ENCODE data around the gene TRIM71.

Gene TRIM71

DNA sequence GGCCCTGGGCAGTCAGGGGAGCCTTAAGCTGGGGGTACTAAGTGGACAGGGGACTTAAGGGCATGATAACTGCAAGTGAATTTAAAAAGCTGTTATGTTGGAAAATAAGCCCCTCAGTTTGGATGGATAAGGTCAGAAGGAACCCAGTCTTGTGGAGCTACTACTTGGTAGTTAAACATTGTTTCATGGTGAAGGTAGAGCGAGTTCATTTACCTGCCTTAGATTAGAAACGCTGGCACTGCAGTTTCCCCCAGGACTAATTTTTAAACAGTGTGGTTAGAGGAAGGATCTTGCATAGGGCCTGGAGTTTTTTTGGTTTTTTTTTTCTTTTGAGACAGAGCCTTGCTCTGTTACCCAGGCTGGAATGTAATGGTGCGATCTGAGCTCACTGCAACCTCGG, 31.2 kb downstream of the TRIM71 start:
- Histone ChIP-seq H3K9ac (ENCODE audit: low read length) (no peak overlapping the region), H3K4me1 (ENCODE audit: control insufficient read depth, insufficient read depth, low read length) (no peaks in the 10 kb centered on the region), H3K36me3 (ENCODE audit: control insufficient read depth, insufficient read depth, low read length) (no peaks in the 10 kb centered on the region), H3K27ac (ENCODE audit: low read depth, low read length) (no peak overlapping the region), H3K4me3 (ENCODE audit: low read length) (no peak overlapping the region), H3K27me3 (ENCODE audit: control insufficient read depth, insufficient read depth, low read length) (no peaks in the 10 kb centered on the region)

GRCh38 chr3:32850226-32850625, 32.4 kb downstream of the TRIM71 start:
- Histone ChIP-seq H3K4me1 (ENCODE audit: control insufficient read depth, insufficient read depth, low read length) (no peaks in the 10 kb centered on the region), H3K9ac (ENCODE audit: low read length) (no peak overlapping the region), H3K27ac (ENCODE audit: low read depth, low read length) (no peak overlapping the region), H3K36me3 (ENCODE audit: control insufficient read depth, insufficient read depth, low read length) (no peaks in the 10 kb centered on the region), H3K4me3 (ENCODE audit: low read length) (no peak overlapping the region), H3K27me3 (ENCODE audit: control insufficient read depth, insufficient read depth, low read length) (no peaks in the 10 kb centered on the region)

DNA sequence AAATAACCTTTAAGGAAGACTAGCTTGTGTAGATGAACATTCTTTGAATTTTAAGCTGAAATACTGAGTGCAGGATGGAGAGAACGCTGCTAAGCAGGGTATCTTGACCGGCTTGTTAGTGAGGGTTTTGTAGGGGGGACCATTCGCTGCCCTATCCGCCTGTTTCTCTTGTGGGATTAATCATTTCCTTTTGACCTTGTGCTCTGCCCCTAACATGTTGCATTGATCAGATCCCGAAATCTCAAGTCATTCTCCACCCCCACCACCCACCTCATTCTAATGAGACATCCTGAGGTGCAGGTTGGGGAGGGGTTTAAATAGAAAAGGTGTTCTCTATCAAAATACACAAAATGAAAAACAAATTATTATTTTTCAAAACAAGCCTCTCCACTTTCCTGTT, 32.8 kb downstream of the TRIM71 start:
- Histone ChIP-seq H3K4me1 (ENCODE audit: control insufficient read depth, insufficient read depth, low read length) (no peaks in the 10 kb centered on the region), H3K27me3 (ENCODE audit: control insufficient read depth, insufficient read depth, low read length) (no peaks in the 10 kb centered on the region), H3K4me3 (ENCODE audit: low read length) (no peak overlapping the region), H3K36me3 (ENCODE audit: control insufficient read depth, insufficient read depth, low read length) (no peaks in the 10 kb centered on the region), H3K27ac (ENCODE audit: low read depth, low read length) (no peak overlapping the region), H3K9ac (ENCODE audit: low read length) (no peak overlapping the region)

DNA sequence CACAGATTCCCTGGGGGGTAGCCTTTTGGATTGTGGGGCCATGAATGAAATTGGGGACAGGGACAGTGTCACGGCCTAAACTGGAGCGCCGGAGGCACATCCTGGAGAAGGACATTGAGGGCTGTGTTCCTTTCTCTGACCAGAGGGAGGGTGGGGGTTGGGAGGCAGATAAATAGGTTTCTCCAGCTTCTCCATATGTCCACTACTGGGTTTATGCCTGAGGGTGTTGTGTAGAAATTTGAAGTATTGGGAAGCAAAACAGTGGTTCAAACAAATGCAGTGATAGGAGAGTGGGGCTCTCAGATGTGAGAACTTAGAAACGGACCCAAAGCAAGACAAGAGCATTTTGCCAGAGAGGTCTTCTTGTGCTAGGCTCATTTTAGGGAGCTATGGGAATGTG, 34.3 kb downstream of the TRIM71 start:
- Histone ChIP-seq H3K4me1 (ENCODE audit: control insufficient read depth, insufficient read depth, low read length) (no peaks in the 10 kb centered on the region), H3K4me3 (ENCODE audit: low read length) (no peak overlapping the region), H3K36me3 (ENCODE audit: control insufficient read depth, insufficient read depth, low read length) (no peaks in the 10 kb centered on the region), H3K27ac (ENCODE audit: low read depth, low read length) (no peak overlapping the region), H3K27me3 (ENCODE audit: control insufficient read depth, insufficient read depth, low read length) (no peaks in the 10 kb centered on the region), H3K9ac (ENCODE audit: low read length) (no peak overlapping the region)

GRCh38 chr3:32855350-32855953, 37.7 kb downstream of the TRIM71 start:
- H3K36me3 ChIP-seq (ENCODE audit: control insufficient read depth, insufficient read depth, low read length) = no peaks in the 10 kb centered on the region
- H3K27me3 ChIP-seq (ENCODE audit: control insufficient read depth, insufficient read depth, low read length) = no peaks in the 10 kb centered on the region
- no peak overlapping the region for H3K27ac ChIP-seq (ENCODE audit: low read depth, low read length)
- H3K4me3 ChIP-seq (ENCODE audit: low read length) = no peak overlapping the region
- no peak overlapping the region for H3K9ac ChIP-seq (ENCODE audit: low read length)
- H3K4me1 ChIP-seq (ENCODE audit: control insufficient read depth, insufficient read depth, low read length) = no peaks in the 10 kb centered on the region

- Histone ChIP-seq H3K4me1 (ENCODE audit: control insufficient read depth, insufficient read depth, low read length) (no peaks in the 10 kb centered on the region), H3K4me3 (ENCODE audit: low read length) (no peak overlapping the region), H3K27me3 (ENCODE audit: control insufficient read depth, insufficient read depth, low read length) (no peaks in the 10 kb centered on the region), H3K9ac (ENCODE audit: low read length) (no peak overlapping the region), H3K36me3 (ENCODE audit: control insufficient read depth, insufficient read depth, low read length) (no peaks in the 10 kb centered on the region), H3K27ac (ENCODE audit: low read depth, low read length) (no peak overlapping the region)
These were observed 38.6 kb downstream of the TRIM71 start for GRCh38 chr3:32856355-32856889.

DNA sequence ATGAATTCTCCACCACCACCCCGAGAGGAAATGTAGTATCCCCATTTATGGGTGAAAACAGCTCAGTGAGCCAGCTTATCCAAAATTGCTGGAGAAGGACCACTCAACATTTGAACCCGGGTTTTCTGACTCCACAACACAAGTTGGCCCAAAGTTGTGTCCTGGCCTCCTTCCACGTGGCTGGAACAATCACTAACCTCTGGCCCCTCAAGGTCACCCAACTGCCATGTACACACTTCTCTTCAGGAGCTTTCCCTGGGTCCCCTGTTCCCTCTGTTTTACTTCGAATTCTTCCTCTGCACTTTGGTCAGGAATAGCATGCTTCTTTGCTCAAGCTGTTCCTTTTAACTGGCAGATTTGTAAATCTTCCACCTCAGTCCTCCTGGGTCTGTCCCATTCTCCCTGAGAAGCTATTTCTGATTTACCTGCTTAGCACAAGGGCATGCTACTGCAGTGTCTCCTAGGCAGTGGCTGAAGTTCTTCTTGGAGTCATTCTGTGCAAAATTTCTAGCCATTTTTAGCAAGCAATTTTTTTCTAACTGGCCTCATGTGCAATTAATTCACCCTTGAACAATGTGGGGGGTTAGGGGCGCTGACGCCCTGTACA, 39.2 kb downstream of the TRIM71 start:
- Histone ChIP-seq H3K4me3 (ENCODE audit: low read length) (no peak overlapping the region), H3K27ac (ENCODE audit: low read depth, low read length) (no peak overlapping the region), H3K36me3 (ENCODE audit: control insufficient read depth, insufficient read depth, low read length) (no peaks in the 10 kb centered on the region), H3K4me1 (ENCODE audit: control insufficient read depth, insufficient read depth, low read length) (no peaks in the 10 kb centered on the region), H3K9ac (ENCODE audit: low read length) (no peak overlapping the region), H3K27me3 (ENCODE audit: control insufficient read depth, insufficient read depth, low read length) (no peaks in the 10 kb centered on the region)

DNA sequence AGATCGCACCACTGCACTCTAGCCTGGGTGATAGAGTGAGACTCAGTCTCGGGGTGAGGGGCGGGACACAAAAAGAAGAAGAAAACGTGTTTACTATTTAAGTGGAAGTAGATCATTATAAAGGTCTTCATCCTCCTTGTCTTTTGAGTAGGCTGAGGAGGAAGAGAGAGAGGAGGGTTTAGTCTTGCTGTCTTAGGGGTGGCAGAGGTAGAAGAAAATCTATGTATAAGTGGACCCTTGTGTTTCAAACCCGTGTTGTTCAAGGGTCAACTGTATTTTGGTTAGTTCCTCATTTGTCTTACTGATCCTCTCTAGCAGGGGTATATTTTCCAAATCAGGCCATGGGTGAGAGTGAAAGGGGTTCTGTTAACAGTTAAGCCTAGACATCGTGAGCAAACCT, 40.1 kb downstream of the TRIM71 start:
- H3K4me1 ChIP-seq (ENCODE audit: control insufficient read depth, insufficient read depth, low read length) = no peaks in the 10 kb centered on the region

DNA sequence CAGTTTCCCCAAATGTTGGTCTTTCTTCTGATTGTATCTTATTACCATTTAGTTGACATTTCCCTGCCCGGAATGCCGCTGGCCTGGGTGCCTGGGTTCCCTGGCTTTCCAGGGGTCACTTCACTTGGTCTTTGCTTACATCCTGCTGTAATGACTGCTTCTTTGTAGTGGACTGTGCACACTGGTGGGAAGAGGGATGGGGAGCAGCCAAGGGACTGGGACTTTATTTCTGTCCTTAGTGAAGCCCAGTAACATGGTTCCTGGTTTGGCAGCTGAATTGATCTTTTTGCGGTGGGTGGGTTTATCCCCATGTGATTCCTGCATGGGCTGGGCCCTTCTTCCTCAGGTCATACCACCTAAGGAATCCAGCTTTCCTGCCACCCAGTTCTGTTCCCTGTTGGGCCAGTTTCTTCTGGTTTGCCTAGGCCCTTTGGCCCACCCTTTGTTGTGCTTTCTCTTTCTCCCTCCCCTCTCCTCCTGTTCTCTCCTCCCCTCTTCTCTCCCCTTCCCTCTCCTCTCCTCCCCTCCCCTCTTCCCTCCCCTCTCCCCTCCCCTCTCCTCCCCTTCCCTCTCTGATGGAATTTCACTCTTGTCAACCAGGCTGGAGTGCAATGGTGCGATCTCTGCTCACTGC, 41.9 kb downstream of the TRIM71 start:
- Histone ChIP-seq H3K27me3 (ENCODE audit: control insufficient read depth, insufficient read depth, low read length) (no peaks in the 10 kb centered on the region), H3K4me1 (ENCODE audit: control insufficient read depth, insufficient read depth, low read length) (no peaks in the 10 kb centered on the region), H3K4me3 (ENCODE audit: low read length) (no peak overlapping the region), H3K36me3 (ENCODE audit: control insufficient read depth, insufficient read depth, low read length) (no peaks in the 10 kb centered on the region), H3K27ac (ENCODE audit: low read depth, low read length) (no peak overlapping the region), H3K9ac (ENCODE audit: low read length) (no peak overlapping the region)

More for the DNA sequence above, 40.1 kb downstream of the TRIM71 start:
- no peaks in the 10 kb centered on the region for H3K36me3 ChIP-seq (ENCODE audit: control insufficient read depth, insufficient read depth, low read length)
- no peak overlapping the region for H3K27ac ChIP-seq (ENCODE audit: low read depth, low read length)
- no peak overlapping the region for H3K4me3 ChIP-seq (ENCODE audit: low read length)
- no peaks in the 10 kb centered on the region for H3K27me3 ChIP-seq (ENCODE audit: control insufficient read depth, insufficient read depth, low read length)
- no peak overlapping the region for H3K9ac ChIP-seq (ENCODE audit: low read length)

GRCh38 chr3:32860499-32860898, 42.7 kb downstream of the TRIM71 start:
- no peak overlapping the region for H3K9ac ChIP-seq (ENCODE audit: low read length)
- H3K27ac ChIP-seq (ENCODE audit: low read depth, low read length) = no peak overlapping the region
- H3K36me3 ChIP-seq (ENCODE audit: control insufficient read depth, insufficient read depth, low read length) = no peaks in the 10 kb centered on the region
- H3K4me1 ChIP-seq (ENCODE audit: control insufficient read depth, insufficient read depth, low read length) = no peaks in the 10 kb centered on the region
- H3K27me3 ChIP-seq (ENCODE audit: control insufficient read depth, insufficient read depth, low read length) = no peaks in the 10 kb centered on the region
- H3K4me3 ChIP-seq (ENCODE audit: low read length) = no peak overlapping the region

DNA sequence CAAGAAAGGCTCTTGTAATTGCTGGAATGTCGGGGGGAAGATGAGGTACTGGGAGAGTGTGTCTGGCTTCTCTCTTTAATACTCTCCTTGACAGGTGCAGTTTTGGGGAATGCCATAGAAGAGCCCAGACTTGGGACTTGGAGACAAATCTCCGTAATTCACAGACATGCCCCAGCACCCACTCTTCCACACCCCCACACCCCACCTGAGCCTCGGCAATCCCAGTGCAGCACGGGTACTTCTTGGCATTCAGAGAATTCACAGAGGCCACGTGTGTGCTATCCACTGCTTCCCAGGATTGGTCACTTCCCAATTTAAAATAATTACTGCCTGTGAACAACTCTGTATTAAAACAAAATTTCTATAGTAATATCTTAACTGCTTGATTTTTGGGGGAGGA, 43.9 kb downstream of the TRIM71 start:
- no peaks in the 10 kb centered on the region for H3K36me3 ChIP-seq (ENCODE audit: control insufficient read depth, insufficient read depth, low read length)
- H3K9ac ChIP-seq (ENCODE audit: low read length) = no peak overlapping the region
- no peak overlapping the region for H3K27ac ChIP-seq (ENCODE audit: low read depth, low read length)
- no peak overlapping the region for H3K4me3 ChIP-seq (ENCODE audit: low read length)
- no peaks in the 10 kb centered on the region for H3K4me1 ChIP-seq (ENCODE audit: control insufficient read depth, insufficient read depth, low read length)
- no peaks in the 10 kb centered on the region for H3K27me3 ChIP-seq (ENCODE audit: control insufficient read depth, insufficient read depth, low read length)

GRCh38 chr3:32862247-32862935, 44.6 kb downstream of the TRIM71 start:
- no peak overlapping the region for H3K4me3 ChIP-seq (ENCODE audit: low read length)
- no peaks in the 10 kb centered on the region for H3K27me3 ChIP-seq (ENCODE audit: control insufficient read depth, insufficient read depth, low read length)
- H3K36me3 ChIP-seq (ENCODE audit: control insufficient read depth, insufficient read depth, low read length) = no peaks in the 10 kb centered on the region
- H3K9ac ChIP-seq (ENCODE audit: low read length) = no peak overlapping the region
- H3K27ac ChIP-seq (ENCODE audit: low read depth, low read length) = no peak overlapping the region
- no peaks in the 10 kb centered on the region for H3K4me1 ChIP-seq (ENCODE audit: control insufficient read depth, insufficient read depth, low read length)
